NCI-H187 (cell line): ENCODE results near the gene PRSS35.
"Not testable (repeated sequence)": the region's sequence is repeated elsewhere in the genome, so short reads cannot be mapped to it uniquely, and the experiment has no call there.

Experiments used
- DNase-seq, 2 experiments: peaks; one replicate each; lab custom pipeline; 2025; lab: John Stamatoyannopoulos, UW

Gene PRSS35

GRCh38 chr6:83511901-83512681 is at the start of gene PRSS35:
Gene PRSS35 (plus strand): TSS chr6:83512534. CDS start chr6:83523442, 10,908 bp downstream.
- DNase-seq: no peak

GRCh38 chr6:83463886-83464285 is 48.4 kb upstream of the PRSS35 start:
- DNase-seq: no peak

GRCh38 chr6:83464381-83465140 is 47.8 kb upstream of the PRSS35 start:
- DNase-seq: no peak

GRCh38 chr6:83466328-83466727 is 46.0 kb upstream of the PRSS35 start:
- no peak for DNase-seq

GRCh38 chr6:83467620-83468036 is 44.7 kb upstream of the PRSS35 start:
- no peak for DNase-seq

GRCh38 chr6:83470001-83470400 is 42.3 kb upstream of the PRSS35 start:
- no peak for DNase-seq

- DNase-seq: no peak
These were observed 41.7 kb upstream of the PRSS35 start for GRCh38 chr6:83470587-83470986.

GRCh38 chr6:83472767-83473166 is 39.6 kb upstream of the PRSS35 start:
- no peak for DNase-seq

GRCh38 chr6:83474309-83474708 is 38.0 kb upstream of the PRSS35 start:
- DNase-seq: no peak

- DNase-seq: no peak
These were observed 35.4 kb upstream of the PRSS35 start for GRCh38 chr6:83476971-83477370.

- no peak for DNase-seq
These were observed 32.9 kb upstream of the PRSS35 start for GRCh38 chr6:83479389-83479788.

- no peak for DNase-seq
These were observed 31.9 kb upstream of the PRSS35 start for GRCh38 chr6:83480470-83480869.

GRCh38 chr6:83481938-83482337 is 30.4 kb upstream of the PRSS35 start:
- not testable (repeated sequence) for DNase-seq

GRCh38 chr6:83488448-83488847 is 23.9 kb upstream of the PRSS35 start:
- no peak for DNase-seq

GRCh38 chr6:83488861-83489260 is 23.5 kb upstream of the PRSS35 start:
- no peak for DNase-seq

- no peak for DNase-seq
These were observed 22.0 kb upstream of the PRSS35 start for GRCh38 chr6:83490217-83490807.

GRCh38 chr6:83505356-83505755 is 7.0 kb upstream of the PRSS35 start:
- DNase-seq: no peak

GRCh38 chr6:83509441-83509840 is 2.9 kb upstream of the PRSS35 start:
- no peak for DNase-seq

GRCh38 chr6:83510791-83511190 is 1.5 kb upstream of the PRSS35 start:
- no peak for DNase-seq

GRCh38 chr6:83511266-83511665 is 1.1 kb upstream of the PRSS35 start:
- DNase-seq: no peak

- DNase-seq: no peak
These were observed 2.1 kb downstream of the PRSS35 start for GRCh38 chr6:83514466-83514865.

- no peak for DNase-seq
These were observed 2.6 kb downstream of the PRSS35 start for GRCh38 chr6:83514866-83515466.

- no peak for DNase-seq
These were observed 5.2 kb downstream of the PRSS35 start for GRCh38 chr6:83517500-83517899.
